ENCODE measurements around the gene WASHC2A.

GRCh38 chr10:50027195-50027594 lies 40.6 kb upstream of the WASHC2A start:
- TF ChIP-seq YY1 (IDR thresholded peaks at IDR 0.05) (no peak), GABPA (IDR thresholded peaks at IDR 0.05 in 1 of 2, conservative IDR thresholded peaks at IDR 0.05 in 1 of 2) (no peak), TAF1 (conservative IDR thresholded peaks at IDR 0.05) (no peak)
- TF ChIP-seq, protein P1, sequence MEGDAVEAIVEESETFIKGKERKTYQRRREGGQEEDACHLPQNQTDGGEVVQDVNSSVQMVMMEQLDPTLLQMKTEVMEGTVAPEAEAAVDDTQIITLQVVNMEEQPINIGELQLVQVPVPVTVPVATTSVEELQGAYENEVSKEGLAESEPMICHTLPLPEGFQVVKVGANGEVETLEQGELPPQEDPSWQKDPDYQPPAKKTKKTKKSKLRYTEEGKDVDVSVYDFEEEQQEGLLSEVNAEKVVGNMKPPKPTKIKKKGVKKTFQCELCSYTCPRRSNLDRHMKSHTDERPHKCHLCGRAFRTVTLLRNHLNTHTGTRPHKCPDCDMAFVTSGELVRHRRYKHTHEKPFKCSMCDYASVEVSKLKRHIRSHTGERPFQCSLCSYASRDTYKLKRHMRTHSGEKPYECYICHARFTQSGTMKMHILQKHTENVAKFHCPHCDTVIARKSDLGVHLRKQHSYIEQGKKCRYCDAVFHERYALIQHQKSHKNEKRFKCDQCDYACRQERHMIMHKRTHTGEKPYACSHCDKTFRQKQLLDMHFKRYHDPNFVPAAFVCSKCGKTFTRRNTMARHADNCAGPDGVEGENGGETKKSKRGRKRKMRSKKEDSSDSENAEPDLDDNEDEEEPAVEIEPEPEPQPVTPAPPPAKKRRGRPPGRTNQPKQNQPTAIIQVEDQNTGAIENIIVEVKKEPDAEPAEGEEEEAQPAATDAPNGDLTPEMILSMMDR (IDR thresholded peaks at IDR 0.05; ENCODE audit: low read depth, low read length, missing input control) = no peak
